MCF 10A (cell line): Measurements from ENCODE around the gene HOXC4. TPM values are rescaled to one million over a fixed set of nuclear protein-coding genes. Genes with fewer than 3 reads are reported as not detected.

Experiments
- BruUV-seq: library from RNA; stranded (reverse); fragments of 400-500 nt; replicated peaks from 2 replicates; lab custom pipeline; 2021; lab: Mats Ljungman, UMichigan
- CTCF ChIA-PET: fragments of 300-600 bp; sonication (Branson Sonifier 250); formaldehyde crosslinking; extraction: SDS; loops from one replicate; lab custom pipeline; 2021; ENCODE audit warnings: antibody characterized with exemption, inconsistent platforms; lab: Yijun Ruan, JAX
- POLR2A ChIA-PET: fragments of 300-600, 350-650 bp; sonication (Branson Sonifier 250); formaldehyde crosslinking; extraction: SDS; loops from one replicate; lab custom pipeline; 2020; ENCODE audit warnings: antibody characterized with exemption, inconsistent platforms; lab: Yijun Ruan, JAX
- DNase-seq: peaks from one replicate; pipeline ENCODE4 v3.0.0-alpha.2; 2018; ENCODE audit not compliant: unreplicated experiment
- H3K27ac Mint-ChIP-seq: one replicate; pipeline ENCODE4 v1.8.0; 2022; ENCODE audit warnings: mild to moderate bottlenecking, low read depth, mixed read lengths; ENCODE audit not compliant: unreplicated experiment
- H3K27me3 Mint-ChIP-seq: one replicate; pipeline ENCODE4 v1.8.0; 2022; ENCODE audit warnings: mixed read lengths; ENCODE audit not compliant: insufficient read depth, unreplicated experiment
- H3K36me3 Mint-ChIP-seq: one replicate; pipeline ENCODE4 v1.8.0; 2022; ENCODE audit warnings: mild to moderate bottlenecking, moderate library complexity, mixed read lengths; ENCODE audit not compliant: insufficient read depth, unreplicated experiment
- H3K4me1 Mint-ChIP-seq: one replicate; pipeline ENCODE4 v1.8.0; 2022; ENCODE audit warnings: mixed read lengths; ENCODE audit not compliant: insufficient read depth, unreplicated experiment
- H3K4me3 Mint-ChIP-seq: one replicate; pipeline ENCODE4 v1.8.0; 2022; ENCODE audit warnings: mild to moderate bottlenecking, moderate library complexity, mixed read lengths; ENCODE audit not compliant: unreplicated experiment
- H3K9me3 Mint-ChIP-seq: one replicate; pipeline ENCODE4 v1.8.0; 2022; ENCODE audit warnings: mixed read lengths; ENCODE audit not compliant: unreplicated experiment
- intact Hi-C: fragments of 100-400 bp; cut with micrococcal nuclease; formaldehyde crosslinking; loops from 2 replicates; pipeline ENCODE4 v1.14.1; 2022
- total RNA-seq: library from RNA; stranded (reverse); gene quantifications from 2 replicates; pipeline ENCODE4 v1.2.3, GENCODE V29; 2022
- TF ChIP-seq, protein P1 (sequence below): fragments of 200-600 bp; IDR thresholded peaks from one replicate; pipeline ENCODE4 v1.8.0; 2022; ENCODE audit warnings: antibody characterized with exemption, mild to moderate bottlenecking; ENCODE audit not compliant: unreplicated experiment

Gene HOXC4
- total RNA-seq, 1 experiment from 2014 or later = 1.7 TPM

DNA sequence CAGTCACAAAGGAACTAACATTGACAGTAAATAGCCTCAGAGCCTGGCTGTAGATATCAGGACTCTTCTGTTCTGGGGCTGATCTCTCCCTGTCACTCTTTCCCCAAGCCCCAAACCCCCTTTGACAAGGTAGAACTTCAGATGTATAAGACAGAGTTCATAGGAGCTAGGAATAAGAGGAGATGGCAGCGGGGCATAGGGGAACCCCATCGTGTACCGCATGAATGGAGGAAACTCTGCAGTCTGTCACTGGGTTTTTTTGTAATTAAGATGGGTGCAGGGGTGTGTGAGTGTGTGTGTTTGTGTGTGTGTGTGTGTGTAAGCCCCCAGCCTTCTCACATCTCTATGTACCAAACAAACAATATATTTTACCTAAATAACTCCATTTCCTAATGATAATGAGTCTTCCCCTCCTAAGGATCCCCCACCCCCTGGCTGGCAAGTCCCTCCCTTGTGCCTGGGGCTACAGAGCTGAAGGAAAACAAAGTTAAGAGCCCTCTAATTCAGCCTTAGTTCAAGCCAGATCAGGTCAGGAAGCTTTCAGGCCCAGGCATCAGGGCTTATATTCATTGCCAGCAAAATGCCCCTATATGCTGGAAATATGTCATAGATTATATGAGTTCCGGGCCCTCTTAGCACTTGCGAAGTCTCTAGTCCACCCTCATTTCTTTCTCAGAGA, 9.1 kb upstream of the HOXC4 start:
- Mint-ChIP-seq H3K9me3 (no peaks in the 10 kb centered on the region), H3K27ac (no peak overlapping the region), H3K27me3 (no peaks in the 10 kb centered on the region), H3K4me1 (no peaks in the 10 kb centered on the region), H3K4me3 (no peak overlapping the region), H3K36me3 (no peaks in the 10 kb centered on the region)
- TF ChIP-seq, protein P1, sequence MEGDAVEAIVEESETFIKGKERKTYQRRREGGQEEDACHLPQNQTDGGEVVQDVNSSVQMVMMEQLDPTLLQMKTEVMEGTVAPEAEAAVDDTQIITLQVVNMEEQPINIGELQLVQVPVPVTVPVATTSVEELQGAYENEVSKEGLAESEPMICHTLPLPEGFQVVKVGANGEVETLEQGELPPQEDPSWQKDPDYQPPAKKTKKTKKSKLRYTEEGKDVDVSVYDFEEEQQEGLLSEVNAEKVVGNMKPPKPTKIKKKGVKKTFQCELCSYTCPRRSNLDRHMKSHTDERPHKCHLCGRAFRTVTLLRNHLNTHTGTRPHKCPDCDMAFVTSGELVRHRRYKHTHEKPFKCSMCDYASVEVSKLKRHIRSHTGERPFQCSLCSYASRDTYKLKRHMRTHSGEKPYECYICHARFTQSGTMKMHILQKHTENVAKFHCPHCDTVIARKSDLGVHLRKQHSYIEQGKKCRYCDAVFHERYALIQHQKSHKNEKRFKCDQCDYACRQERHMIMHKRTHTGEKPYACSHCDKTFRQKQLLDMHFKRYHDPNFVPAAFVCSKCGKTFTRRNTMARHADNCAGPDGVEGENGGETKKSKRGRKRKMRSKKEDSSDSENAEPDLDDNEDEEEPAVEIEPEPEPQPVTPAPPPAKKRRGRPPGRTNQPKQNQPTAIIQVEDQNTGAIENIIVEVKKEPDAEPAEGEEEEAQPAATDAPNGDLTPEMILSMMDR = no peak
- BruUV-seq = no TSS peak
- no peak for DNase-seq
- intact Hi-C loops = no loop called here
- CTCF ChIA-PET = interaction anchor here (0.5 to 3.0 kb wide), 5 partner anchors 12 to 280 kb away, joined by 3 to 15 read pairs (median 3); partner anchors contain the start of gene HOXC5
- POLR2A ChIA-PET = interaction anchor here (1.2 kb wide), 1 partner anchor 292 kb away, joined by 3 read pairs; no protein-coding TSS in a partner anchor

- no peak for DNase-seq
- no TSS peak for BruUV-seq
- Mint-ChIP-seq H3K36me3 (no peaks in the 10 kb centered on the region), H3K27ac (no peak overlapping the region), H3K4me3 (no peak overlapping the region), H3K9me3 (no peaks in the 10 kb centered on the region), H3K27me3 (no peaks in the 10 kb centered on the region), H3K4me1 (no peaks in the 10 kb centered on the region)
- TF ChIP-seq, protein P1 = no peak
- ChIA-PET POLR2A (interaction anchor here (1.2 kb wide), 1 partner anchor 291 kb away, joined by 3 read pairs; no protein-coding TSS in a partner anchor), CTCF (interaction anchor here (0.5 to 3.0 kb wide), 6 partner anchors 13 to 309 kb away, joined by 3 to 15 read pairs (median 3); partner anchors contain the start of gene HOXC5)
- intact Hi-C loops = no loop called here
Observed at GRCh38 chr12:54045401-54045800, 8.2 kb upstream of the HOXC4 start.

DNA sequence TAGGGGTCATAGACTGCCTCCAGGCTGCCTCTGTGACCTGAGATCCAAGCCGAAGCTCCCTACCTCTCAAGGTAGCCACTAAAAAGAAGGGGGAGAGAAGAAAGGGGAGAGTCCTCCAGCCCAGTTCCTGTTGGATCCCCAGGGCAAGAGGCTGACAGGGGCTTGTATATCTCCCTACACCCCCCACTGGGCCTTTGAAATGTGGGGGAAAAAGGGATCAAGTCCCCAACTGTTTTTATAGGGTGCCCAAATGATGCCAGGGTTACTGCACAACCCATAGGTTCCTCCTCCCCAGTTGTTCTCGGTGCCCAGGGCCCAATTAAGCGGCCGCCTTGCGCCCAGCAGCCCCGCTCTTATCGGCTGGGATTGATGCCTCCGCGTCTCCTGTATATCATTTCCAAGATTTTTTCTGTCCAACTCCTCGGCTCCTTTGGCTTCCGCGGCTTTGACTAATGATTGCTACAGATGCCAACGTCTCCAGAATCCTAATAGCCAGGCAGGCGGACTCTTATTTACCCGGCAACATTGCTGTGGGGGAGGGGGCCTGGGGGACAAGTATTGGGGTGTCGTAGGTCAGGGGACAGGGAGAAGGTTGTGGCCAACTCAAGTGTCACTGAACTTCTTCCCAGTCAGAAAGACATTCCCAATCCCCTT, 7.6 kb upstream of the HOXC4 start:
- H3K36me3 Mint-ChIP-seq = no peaks in the 10 kb centered on the region
- no peak for DNase-seq
- TF ChIP-seq, protein P1 = no peak
- no peak overlapping the region for H3K27ac Mint-ChIP-seq
- H3K27me3 Mint-ChIP-seq = no peaks in the 10 kb centered on the region
- BruUV-seq = no TSS peak
- H3K4me3 Mint-ChIP-seq = no peak overlapping the region
- ChIA-PET CTCF (interaction anchor here (0.6 to 3.0 kb wide), 3 partner anchors 13 to 308 kb away, joined by 3 to 15 read pairs (median 3); partner anchors contain the start of gene HOXC5), POLR2A (interaction anchor here (1.2 kb wide), 1 partner anchor 290 kb away, joined by 3 read pairs; no protein-coding TSS in a partner anchor)
- H3K4me1 Mint-ChIP-seq = no peaks in the 10 kb centered on the region
- no peaks in the 10 kb centered on the region for H3K9me3 Mint-ChIP-seq
- intact Hi-C loops = no loop called here

DNA sequence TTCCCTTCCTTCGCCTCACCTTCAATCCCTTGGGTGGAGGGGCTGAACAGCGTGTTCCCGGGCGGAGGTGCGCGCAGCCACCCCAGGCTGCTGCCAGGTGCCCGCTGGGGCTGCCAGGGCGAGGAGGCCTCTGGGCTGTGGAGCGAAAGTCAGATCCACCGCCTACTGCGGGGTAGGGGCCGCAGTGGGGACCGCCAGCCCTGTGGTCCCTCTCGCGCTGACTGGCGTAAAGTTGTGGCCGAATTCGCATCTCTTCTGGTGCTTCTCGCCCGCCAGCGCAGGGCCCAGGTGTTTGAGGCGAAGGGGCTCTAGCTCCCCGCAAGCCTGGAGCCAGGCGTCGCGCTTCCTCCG, 6.9 kb upstream of the HOXC4 start:
- ChIA-PET CTCF (no interaction called here), POLR2A (interaction anchor here (0.5 kb wide), 1 partner anchor 316 kb away, joined by 3 read pairs; no protein-coding TSS in a partner anchor)
- BruUV-seq = no TSS peak
- Mint-ChIP-seq H3K9me3 (no peaks in the 10 kb centered on the region), H3K4me3 (no peak overlapping the region), H3K27ac (no peak overlapping the region), H3K4me1 (peaks cover 8% of the 10 kb centered on the region), H3K36me3 (no peaks in the 10 kb centered on the region), H3K27me3 (no peaks in the 10 kb centered on the region)
- intact Hi-C loops = no loop called here
- TF ChIP-seq, protein P1 = no peak
- no peak for DNase-seq
